Cerebellar nuclear complex (tissue), 1 donor: ENCODE results near the gene RGCC.

Experiments used
- DNase-seq, 2 experiments: peaks; one replicate each; lab custom pipeline; 2025; lab: John Stamatoyannopoulos, UW

The RGCC gene

DNA sequence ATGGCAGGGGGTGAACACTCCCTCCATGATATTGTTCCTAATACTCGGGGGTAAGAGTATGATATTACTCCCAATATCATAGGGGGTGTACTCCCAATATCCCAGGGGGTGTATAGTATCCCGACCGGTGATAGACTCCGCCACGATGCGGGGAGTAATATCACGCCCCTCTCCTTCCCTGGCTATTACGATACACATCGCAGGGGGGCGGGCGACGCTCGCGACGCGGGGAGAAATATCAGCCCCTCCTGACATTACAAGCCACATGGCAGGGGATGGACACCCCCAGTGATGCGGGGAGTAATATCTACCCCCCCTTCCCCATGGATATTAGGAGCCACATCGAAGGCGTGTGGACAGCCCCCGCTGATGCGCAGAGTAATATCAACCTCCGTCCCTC, 3.2 kb upstream of the RGCC start:
- no peak for DNase-seq

DNA sequence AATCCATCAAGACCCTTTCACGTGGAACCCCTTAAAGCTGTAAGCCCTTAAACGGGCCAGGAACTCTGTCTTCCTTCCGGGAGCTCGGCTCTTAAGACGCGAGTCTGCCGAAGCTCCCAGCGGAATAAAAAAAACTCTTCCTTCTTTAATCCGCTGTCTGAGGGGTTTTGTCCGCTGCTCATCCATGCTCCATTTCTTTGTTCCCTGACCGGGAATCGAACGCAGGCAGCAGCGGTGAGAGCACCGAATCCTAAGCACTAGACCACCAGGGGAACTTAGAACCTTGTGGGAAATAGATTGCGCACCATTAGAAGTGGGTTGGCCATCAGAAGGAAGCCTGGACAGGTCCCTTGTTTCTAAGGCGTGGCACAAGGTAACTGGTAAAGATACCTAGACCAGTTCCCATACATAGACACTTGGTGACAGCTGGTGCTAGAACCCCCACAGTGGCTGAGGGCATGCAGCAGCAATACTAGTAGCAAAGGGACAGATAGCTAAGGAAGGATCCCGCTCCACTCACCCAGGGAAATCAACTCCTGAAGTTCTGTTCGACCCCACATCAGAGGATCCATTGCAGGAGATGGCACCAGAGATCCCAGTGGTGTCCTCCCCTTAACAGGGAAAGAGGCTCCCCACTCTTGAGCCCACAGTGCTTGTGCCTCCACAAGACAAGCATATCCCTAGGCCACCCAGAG, 1.5 kb upstream of the RGCC start:
- DNase-seq: no peak

DNA sequence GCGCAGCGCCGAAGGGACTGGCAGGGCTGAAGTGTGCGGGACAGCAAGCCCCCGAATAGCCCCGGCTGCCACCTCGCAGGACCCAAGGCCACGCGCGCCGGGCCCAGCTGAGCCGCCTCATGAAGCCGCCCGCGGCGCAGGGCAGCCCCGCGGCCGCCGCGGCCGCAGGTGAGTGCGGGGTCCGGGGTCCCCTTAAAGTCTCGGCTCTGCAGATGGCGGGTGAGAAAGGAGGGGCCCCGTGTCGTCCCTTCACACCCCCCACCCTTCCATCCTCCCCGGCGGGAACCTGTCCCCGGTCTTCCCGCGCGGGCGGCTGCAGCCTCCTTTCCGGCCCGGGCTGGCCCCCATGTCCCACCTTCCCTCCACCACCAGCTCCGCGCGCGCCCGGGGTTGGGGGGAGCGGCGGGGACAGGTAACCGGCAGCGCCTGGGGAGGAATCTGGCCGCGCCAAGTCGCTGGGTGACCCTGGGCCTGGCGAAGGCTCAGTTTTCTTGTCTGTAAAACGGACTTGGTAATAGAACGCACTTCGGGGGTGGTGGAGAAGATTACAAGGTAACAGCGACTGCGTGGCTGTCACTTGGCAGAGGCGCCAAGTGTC, 338 bp downstream of the RGCC start:
- DNase-seq: no peak

DNA sequence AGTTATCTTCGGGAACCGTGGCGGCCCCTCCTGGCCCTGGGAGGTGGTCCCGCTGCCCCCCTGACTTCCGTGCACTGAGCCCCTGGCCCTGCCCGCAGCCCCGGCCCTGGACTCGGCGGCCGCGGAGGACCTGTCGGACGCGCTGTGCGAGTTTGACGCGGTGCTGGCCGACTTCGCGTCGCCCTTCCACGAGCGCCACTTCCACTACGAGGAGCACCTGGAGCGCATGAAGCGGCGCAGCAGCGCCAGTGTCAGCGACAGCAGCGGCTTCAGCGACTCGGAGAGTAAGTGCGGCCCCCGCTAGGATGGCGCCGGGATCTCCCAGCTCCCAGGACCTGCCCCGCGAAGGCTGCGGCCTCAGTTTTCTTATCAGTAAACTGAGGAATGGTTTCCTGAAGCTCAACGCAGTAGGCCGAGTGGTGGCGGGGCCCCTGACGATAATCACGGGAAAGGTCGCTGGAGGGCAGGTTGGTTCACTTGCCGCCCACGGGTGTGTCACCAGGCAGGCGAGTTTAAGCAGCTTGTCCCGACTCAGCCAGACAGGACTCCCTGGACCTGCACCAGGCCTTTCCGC, 924 bp downstream of the RGCC start:
- DNase-seq: no peak

DNA sequence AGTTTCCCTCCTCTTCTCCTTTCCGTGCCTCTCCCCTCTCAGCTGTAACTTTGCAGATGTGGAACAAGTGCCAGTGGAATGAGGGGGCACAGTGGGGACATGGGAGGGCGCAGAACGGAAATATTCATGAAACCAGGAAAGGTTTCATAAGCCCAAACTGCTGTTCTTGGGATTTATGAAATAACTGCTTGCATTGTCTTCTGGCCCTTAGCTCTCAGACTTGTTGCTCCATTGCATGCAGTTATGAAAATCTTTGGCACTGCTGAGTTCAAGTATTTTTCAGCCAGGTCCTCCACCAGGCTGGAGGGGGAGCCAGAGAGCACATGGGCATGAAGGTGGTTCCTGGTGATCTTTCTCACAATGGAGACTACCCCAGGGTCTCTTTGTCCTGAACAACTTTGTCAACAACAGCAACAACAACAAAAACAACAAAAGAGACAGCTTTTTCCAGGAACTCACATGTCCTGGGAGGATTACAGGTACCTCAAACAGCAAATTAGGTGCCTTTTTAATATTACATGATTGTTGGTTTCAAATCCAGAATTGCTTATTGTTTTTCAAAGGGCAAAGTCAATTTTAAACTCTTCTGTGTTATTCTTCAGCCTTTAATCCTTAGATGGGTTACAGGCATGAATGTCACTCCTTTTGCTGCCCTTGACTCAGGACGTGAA, 1.5 kb downstream of the RGCC start:
- DNase-seq: no peak

DNA sequence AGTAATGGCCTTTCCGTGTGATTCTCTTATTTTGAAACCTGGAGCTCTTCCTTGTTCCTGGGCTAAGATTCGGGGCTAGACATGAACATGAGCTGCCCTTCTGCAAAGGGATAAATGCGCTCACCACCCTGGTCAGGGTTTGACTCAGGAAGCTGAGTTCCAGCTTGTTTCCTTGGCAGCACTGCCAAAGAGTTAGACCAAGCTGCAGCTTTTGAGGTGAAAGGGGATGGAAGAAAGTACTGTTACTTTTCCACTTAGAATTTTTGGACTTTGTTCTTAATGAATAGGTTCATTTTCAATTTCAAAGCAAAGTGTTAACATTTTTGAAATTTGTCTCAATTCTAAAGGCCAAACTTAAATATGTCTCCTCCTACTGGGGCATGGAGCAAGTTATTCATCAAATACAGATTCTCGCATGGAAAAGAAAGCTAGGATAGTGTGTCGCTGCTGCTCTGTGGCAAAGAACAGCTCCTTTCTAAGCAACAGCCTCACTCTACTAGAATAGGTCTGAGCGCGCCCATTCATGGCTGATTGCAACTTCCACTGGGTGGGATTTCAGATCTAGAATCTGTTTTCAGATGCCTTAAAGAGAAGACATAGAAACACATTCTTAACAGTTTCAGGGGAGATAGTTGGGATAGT, 2.2 kb downstream of the RGCC start:
- no peak for DNase-seq

DNA sequence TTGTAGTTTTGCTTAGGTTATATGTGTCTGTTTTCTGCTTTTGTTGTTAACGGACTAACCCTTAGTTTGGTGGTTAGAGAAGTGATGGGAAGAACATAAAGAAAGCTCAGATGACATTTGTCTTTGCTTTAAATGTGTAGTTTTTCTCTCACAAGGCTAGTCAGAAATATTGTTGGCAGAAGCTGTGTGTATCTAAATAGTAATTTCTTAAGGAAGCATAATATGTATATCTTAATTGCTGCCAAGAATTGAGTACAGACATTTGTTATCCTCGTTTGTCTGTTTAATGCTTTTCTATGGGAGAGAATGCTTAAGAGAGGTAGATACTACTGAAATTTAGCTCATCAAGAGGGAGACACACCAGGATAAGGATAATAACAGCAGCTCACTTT, 2.7 kb downstream of the RGCC start:
- DNase-seq: no peak

DNA sequence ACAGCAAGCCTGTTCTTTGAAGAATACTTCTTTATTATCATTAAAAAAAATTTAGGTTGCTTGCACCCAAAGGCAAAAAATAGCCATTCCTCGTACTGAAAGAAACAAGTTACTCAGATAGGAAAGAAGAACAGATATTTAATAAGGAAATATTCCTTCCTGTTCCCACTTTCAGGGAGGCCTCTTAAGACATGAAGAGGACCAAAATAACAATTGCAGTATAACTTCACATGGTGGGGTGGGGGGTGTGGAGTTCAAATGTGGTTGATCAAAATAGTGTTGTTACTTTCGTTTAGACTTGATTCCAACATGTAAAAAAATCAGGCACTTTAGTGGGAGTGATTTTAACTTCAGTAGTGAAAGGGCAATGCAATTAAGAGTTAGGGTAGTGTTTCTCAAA, 3.6 kb downstream of the RGCC start:
- no peak for DNase-seq

DNA sequence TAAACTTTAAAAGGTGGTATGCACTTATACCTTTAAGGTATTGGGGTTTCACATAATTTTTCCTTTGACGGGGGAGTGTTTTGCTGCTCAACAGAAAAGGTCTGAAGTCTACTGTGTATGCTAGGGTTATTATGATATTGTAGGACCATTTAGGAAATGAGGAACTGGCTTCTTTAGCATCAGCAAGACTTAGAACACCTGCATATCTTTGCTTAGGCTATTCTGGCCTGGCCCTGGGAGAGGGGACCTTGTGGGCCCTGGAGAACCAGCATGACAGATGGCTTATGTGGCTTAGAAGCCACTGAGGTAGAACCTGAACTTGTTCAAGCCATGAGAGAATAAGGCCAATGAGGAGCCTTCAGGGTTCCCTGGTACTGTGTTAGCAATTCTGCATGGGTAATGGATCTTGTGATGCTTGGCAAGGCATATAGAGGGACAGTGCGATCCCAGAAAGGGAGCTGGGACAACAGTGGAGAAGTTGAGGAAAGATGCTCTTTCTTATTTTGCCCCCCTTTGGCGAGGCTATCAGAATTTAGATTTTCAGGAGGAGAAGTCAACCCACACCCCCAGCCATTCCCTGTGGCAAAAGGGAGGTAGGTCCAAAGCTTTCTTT, 4.3 kb downstream of the RGCC start:
- DNase-seq: no peak

DNA sequence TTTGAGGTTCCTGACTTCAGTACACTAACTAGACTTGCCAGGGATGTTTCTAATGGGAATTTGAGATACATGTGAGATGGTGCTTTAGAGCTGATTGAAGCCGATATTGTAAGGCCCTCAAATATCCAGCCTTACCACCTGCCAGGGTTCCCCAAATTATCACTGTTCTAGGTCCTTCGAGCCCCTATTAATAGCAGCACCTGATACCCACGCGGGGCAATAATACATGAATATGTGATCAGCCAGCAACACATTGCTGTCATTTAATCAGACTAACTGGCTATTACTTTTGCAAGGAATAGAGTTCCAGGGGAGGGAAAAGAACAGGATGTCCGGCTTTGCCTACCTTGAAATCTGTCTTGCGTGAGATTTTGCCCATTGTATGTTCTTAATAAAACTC, 5.1 kb downstream of the RGCC start:
- DNase-seq: no peak

DNA sequence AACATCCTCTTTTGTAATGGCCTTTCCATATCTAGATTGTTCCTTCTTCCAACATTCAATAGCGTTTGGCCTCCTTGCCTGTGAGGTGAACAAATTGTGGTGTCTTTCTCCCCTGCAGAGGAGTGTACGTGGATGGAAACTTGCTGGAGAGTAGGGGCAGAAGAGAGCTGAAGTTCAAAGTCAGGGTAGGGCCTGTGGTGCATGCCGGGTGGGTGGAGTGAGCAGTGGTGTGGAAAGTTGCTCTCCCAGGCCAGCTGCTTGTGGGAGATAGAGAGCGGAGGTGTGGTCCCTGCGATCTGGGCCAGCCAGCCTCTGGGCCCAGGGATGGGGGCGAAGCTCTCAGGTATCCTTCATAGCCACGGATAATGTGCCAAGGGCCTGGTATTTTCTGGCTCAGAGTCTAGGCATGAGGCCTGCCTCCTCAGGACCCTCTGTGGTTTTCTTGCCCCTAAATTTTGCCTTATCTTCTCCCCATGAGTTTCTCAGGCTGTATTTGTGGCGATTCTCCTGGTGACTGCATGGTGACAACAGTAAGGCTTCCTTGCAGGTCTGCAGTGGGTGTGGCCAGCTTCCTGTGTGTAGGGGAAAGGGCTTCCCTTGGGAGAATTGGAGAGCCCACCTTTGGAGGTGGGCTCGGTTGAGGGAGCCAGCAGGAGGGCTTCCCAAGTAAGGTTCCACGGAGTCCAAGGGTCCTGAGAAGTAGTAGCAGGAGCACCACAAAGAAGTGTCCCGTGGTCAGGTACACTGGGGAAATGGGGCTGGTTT, 6.7 kb downstream of the RGCC start:
- no peak for DNase-seq

DNA sequence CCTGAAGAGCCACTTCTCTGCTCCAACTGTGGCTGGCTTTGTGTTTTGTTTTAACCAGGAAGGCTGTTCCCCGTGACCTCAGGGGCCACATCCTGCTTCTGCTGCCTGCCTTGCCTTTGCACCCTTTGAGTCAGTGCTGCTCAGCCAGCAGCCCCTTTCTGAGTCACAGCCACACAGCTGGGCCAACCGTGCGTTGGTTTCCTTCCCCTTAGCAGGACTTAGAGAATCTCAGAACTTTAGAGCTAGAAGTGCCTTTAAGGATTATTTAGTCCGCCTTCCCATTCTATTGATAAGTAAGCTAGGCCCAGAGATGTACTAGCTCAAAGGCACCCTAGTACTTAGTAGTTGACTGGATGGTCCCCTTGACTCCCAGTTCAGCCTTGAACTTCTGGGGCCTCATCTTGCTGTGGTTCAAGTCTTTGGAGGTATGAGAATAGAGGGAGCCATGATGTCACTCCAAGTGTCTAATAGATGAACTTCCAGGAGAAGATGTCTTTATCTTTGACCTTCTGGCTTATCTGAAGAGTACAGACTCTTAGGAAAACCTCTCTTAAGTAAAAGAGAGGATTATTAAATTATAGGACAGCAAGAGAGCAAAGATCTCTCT, 8.0 kb downstream of the RGCC start:
- DNase-seq: no peak

DNA sequence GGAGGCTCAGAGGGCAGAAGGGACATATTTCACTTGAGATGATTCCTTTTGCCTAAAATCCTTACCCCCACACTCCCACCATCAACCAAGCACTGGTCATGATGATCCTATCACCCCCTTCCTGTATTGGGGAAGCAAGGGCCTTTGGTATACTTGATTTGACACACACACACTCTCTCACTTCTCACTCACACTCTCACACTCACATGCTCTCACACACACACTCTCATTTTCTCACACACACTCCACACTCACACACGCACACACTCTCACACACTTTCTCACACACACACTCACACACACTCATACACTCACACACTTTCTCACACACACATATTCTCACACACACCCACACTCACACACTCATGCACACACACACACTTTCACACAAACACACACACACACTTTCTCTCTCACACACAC, 8.6 kb downstream of the RGCC start:
- DNase-seq: no peak

DNA sequence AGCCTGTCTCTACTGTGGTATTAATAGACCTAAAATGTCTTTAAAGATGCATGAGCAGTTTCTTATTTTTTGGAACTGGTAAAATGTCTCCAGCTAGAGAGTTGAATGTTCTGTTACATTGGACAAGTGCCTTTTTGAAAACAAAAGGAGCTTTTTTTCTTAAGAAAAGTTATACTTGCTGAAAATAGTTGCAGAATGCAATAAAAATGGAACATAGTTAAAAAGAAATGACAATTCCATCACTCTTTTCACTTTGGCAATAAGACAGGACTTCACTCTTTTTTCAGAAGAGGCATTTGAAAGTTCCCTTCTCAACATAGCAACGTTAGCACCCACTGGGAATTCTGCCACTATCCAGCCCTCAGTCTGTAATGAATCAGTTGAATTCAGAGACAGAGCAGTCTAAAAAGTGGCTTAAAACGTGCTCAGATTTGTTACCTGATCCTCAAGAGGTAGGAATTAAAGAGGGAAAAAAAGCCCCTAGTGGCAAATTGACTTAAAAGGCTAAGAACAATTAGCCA, 10.1 kb downstream of the RGCC start:
- DNase-seq: no peak

DNA sequence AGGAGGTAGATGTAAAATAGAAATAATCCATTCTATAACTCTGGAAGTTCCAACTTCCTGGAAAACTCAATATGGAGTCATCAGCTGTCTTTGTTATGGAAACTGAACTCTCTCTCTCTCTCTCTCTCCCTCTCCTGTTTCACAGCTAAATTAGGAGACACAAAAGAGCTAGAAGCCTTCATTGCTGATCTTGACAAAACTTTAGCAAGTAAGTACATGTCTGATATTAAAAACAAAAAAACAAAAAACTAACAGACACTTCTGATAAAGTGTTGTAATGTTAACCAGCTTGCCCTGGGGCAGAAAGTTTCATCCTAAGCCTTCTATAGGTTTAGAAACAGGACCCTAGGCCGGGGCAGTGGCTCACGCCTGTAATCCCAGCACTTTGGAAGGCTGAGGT, 11.3 kb downstream of the RGCC start:
- no peak for DNase-seq

DNA sequence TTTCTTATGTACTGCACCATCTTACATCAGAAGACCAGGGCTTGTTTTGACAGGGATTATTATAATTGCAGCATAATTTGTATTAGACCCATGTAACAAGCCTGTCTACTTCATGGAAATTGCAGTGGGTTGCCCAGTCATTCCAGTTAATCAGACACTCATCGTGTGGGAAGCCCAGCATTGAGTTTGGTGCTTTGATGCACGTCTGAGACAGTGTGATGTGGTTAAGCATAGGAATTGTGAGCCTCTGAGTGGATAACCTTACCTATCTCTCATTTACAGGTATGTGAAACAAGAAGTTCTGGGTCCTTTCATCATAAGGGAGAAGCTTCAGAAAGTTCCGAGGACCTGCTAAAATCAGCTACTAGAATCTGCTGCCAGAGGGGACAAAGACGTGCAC, 12.8 kb downstream of the RGCC start:
- DNase-seq: no peak

DNA sequence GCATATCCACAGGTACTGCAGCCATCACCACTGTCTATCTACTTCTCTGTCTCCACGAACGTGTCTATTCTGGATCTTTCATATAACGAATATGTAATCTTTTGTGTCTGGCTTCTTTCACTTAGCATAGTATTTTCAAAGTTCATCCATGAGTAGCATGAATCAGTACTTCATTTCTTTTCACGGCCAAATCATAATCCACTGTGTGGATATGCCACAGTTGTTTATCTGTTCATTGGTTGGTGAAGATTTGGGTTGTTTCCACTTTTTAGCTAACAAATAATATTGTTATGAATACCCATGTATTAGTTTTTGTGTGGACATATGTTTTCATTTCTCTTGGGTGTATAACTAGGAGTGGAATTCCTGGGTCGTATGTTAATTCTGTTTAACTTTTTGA, 14.4 kb downstream of the RGCC start:
- no peak for DNase-seq

DNA sequence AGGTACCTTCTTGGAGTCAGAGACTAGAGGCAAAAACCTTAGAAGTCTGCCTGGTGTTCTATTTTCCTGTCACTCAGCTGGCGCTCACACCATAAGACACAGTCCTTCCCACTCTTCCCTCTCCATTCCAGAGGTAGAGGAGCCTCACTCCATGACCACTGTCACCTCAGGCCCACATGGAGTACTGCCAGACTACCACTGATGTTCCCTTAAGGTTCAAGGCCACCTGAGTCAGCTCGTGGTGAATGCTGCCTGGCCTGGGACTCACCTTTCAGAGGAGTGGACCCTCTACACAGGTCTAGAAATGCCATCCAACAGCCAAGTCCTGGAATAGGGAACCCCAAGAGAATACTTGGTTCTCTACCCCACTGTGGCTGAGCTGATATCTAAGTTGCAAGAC, 29.9 kb downstream of the RGCC start:
- no peak for DNase-seq

DNA sequence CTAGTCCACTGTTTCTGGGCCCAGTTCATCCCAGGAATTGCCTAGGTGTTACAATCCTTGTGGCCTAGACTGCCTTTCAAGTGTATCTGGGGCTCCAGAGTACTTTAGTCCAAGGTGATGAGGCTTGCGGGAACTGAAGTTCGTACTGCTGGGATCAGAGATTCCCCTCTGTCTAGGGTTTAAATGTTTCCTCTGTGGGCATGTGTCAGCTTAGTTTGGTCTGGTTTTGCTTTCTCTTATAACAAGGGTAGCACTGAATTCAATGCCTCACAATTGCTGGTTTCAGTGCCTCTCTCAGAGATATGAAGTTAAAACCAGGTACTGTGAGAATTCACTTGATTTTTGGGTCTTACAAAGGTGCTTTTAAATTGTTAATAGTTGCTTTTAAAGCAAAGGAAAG, 30.8 kb downstream of the RGCC start:
- DNase-seq: no peak

DNA sequence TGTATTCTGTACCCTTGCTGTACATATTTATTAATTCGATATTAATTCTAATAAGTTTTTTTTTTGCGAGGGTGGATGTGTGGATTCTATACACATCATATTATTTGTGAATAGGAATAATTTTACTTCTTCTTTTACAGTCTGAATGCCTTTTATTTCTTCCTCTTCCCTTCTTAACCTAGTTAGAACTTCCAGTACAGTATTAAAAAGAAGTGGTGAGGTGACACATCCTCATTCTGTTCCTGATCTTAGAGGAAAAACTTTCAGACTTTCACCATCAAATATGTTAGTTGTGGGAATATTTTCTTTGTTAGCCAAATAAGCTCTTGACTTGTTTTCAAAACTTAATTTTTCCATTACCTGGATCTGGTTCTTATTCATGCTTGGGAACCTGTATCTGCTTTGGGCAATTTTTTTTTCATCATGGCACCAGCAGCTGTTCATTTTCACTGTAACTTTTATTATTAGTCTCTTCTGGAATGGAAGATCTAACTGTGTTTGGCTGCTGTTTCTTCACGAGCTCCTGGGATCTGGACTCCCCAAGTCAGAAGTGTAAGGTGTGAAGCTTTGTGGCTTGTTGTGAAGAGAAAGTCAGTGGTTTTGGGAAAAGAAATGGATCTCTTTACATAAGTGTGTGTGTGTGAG, 33.1 kb downstream of the RGCC start:
- DNase-seq: no peak
